B cell (primary cell): ENCODE measurements around the gene NLRP2B. TPM values are rescaled to one million over a fixed set of nuclear protein-coding genes. Genes with fewer than 3 reads are reported as not detected.

ENCODE experiments used
- ATAC-seq: fragments of 200-7000 bp; cut with Tn5 transposase; one replicate; pipeline ENCODE4 v1.10.0; 2021; ENCODE audit warnings: low read depth, mild to moderate bottlenecking, moderate number of reproducible peaks, moderate library complexity
- CTCF ChIA-PET: fragments of 350-600 bp; sonication (Branson Sonifier 250); formaldehyde crosslinking; loops from one replicate; lab custom pipeline; 2021; ENCODE audit warnings: antibody characterized with exemption, inconsistent platforms; lab: Charles Lee
- POLR2A ChIA-PET: fragments of 350-600 bp; sonication (Branson Sonifier 250); formaldehyde crosslinking; loops from one replicate; lab custom pipeline; 2021; ENCODE audit warnings: antibody characterized with exemption; lab: Charles Lee
- DNase-seq: peaks from one replicate; pipeline ENCODE4 v3.0.0; 2013
- H2AFZ ChIP-seq: 2 replicates; pipeline ENCODE4 v1.6.1; 2012; ENCODE audit warnings: mild to moderate bottlenecking, low read depth, low read length; ENCODE audit not compliant: insufficient read depth, poor library complexity, severe bottlenecking
- H3K27ac ChIP-seq, 2 donors: 1 replicate in 1 of 2; 2 replicates in 1 of 2; pipeline ENCODE4 v1.5.1; 2012 to 2013; ENCODE audit warnings: low read length in 2 of 2, mild to moderate bottlenecking in 2 of 2, moderate library complexity in 1 of 2
- H3K27me3 ChIP-seq, 4 experiments: fragments of 200-600 bp in 1 of 4; sonication (generic) in 1 of 4; replicated peaks in 1 of 4; 1 replicate in 2 of 4; 2 replicates in 2 of 4; pipeline versions ENCODE4 v1.6.1 to v1.7.0; 2013 to 2016; ENCODE audit warnings: low read length in 3 of 4, mild to moderate bottlenecking in 2 of 4, mixed read lengths in 1 of 4, moderate library complexity in 1 of 4; ENCODE audit not compliant: insufficient read depth in 4 of 4, control insufficient read depth in 3 of 4; ENCODE audit errors: control extremely low read depth in 1 of 4
- H3K36me3 ChIP-seq, 2 experiments: replicated peaks in 1 of 2; 1 replicate in 1 of 2; 2 replicates in 1 of 2; pipeline versions ENCODE4 v1.6.1 to v1.7.1; 2013; ENCODE audit warnings: low read length in 1 of 2; ENCODE audit not compliant: insufficient read depth in 2 of 2, control insufficient read depth in 1 of 2; ENCODE audit errors: control extremely low read depth in 1 of 2, extremely low read depth in 1 of 2
- H3K4me1 ChIP-seq, 2 donors: fragments of 200-600 bp in 1 of 2; sonication (generic) in 1 of 2; 1 replicate in 1 of 2; 2 replicates in 1 of 2; pipeline versions ENCODE4 v1.5.1 to v1.6.1; 2013 to 2017; ENCODE audit warnings: low read length in 2 of 2; ENCODE audit not compliant: control insufficient read depth in 2 of 2, insufficient read depth in 2 of 2
- H3K4me2 ChIP-seq: replicated peaks from 2 replicates; pipeline ENCODE3; 2012; ENCODE audit warnings: mild to moderate bottlenecking, low read depth, low read length; ENCODE audit not compliant: poor library complexity, severe bottlenecking
- H3K4me3 ChIP-seq, 5 experiments: fragments of 200-600 bp in 1 of 5; sonication (generic) in 1 of 5; 1 replicate in 3 of 5; 2 replicates in 2 of 5; pipeline versions ENCODE4 v1.5.1 to v1.7.0; 2011 to 2016; ENCODE audit warnings: low read length in 4 of 5, mild to moderate bottlenecking in 4 of 5, low read depth in 2 of 5, control low read depth in 1 of 5, moderate library complexity in 1 of 5; ENCODE audit not compliant: insufficient read depth in 1 of 5; ENCODE audit errors: control extremely low read depth in 1 of 5, extremely low read depth in 1 of 5
- H3K79me2 ChIP-seq: fragments of 200-600 bp; sonication (generic); one replicate; pipeline ENCODE4 v1.6.0; 2016; ENCODE audit warnings: low read length; ENCODE audit not compliant: control insufficient read depth, insufficient read depth
- H3K9ac ChIP-seq: fragments of 200-600 bp; sonication (generic); 2 replicates; pipeline ENCODE4 v1.6.1; 2017; ENCODE audit warnings: mild to moderate bottlenecking, low read length, moderate library complexity
- H3K9me3 ChIP-seq, 3 donors: one replicate each; pipeline versions ENCODE4 v1.6.1 to v1.7.1; 2013; ENCODE audit warnings: low read length in 2 of 3; ENCODE audit not compliant: control insufficient read depth in 2 of 3, insufficient read depth in 1 of 3; ENCODE audit errors: control extremely low read depth in 1 of 3
- H4K20me1 ChIP-seq: 2 replicates; pipeline ENCODE4 v1.6.0; 2012; ENCODE audit warnings: mild to moderate bottlenecking, low read length; ENCODE audit not compliant: insufficient read depth, control insufficient read depth, poor library complexity, severe bottlenecking
- H3K27ac Mint-ChIP-seq: one replicate; pipeline ENCODE4 v1.8.0; 2021; ENCODE audit warnings: mixed read lengths
- H3K27me3 Mint-ChIP-seq: one replicate; pipeline ENCODE4 v1.8.0; 2021; ENCODE audit warnings: mixed read lengths
- H3K4me1 Mint-ChIP-seq: one replicate; pipeline ENCODE4 v1.8.0; 2021; ENCODE audit warnings: mixed read lengths
- H3K4me3 Mint-ChIP-seq: one replicate; pipeline ENCODE4 v1.8.0; 2021; ENCODE audit warnings: mixed read lengths
- H3K9me3 Mint-ChIP-seq: one replicate; pipeline ENCODE4 v1.8.0; 2022; ENCODE audit warnings: mixed read lengths; ENCODE audit not compliant: insufficient read depth
- EZH2 ChIP-seq: IDR thresholded peaks from 2 replicates; pipeline ENCODE4 v1.6.1; 2012; ENCODE audit warnings: borderline replicate concordance, low read depth, mild to moderate bottlenecking, moderate library complexity, low read length; ENCODE audit not compliant: insufficient read depth, poor library complexity, severe bottlenecking
- WGBS: methylation state at CpG from one replicate; pipeline ENCODE4 v1.1.5; 2013; ENCODE audit warnings: missing lambda C conversion rate; ENCODE audit not compliant: insufficient coverage; 5-methylcytosine and 5-hydroxymethylcytosine counted together
- intact Hi-C: fragments of 100-400 bp; cut with micrococcal nuclease; formaldehyde crosslinking; loops from one replicate; pipeline ENCODE4 v1.10.0; 2022
- polyA plus RNA-seq: library from polyadenylated mRNA; depleted of rRNA; stranded (reverse); fragments of >200 nt; gene quantifications from 2 replicates; pipeline ENCODE4 v1.2.3, GENCODE V29; 2012
- total RNA-seq, 2 donors: library from RNA; stranded (reverse); fragments of 120-200 nt in 1 of 2; gene quantifications; 1 replicate in 1 of 2; 2 replicates in 1 of 2; pipeline versions ENCODE4 v1.2.3 to v1.2.4, GENCODE V29; 2013 to 2022
- TF ChIP-seq, protein P1 (sequence below): fragments of 200-600 bp; IDR thresholded peaks from one replicate; pipeline ENCODE4 v1.8.0; 2022; ENCODE audit warnings: antibody characterized with exemption, mild to moderate bottlenecking

NLRP2B gene
- total and polyA plus RNA-seq, 2 donors (not counting 1 experiment from before 2014, with no cell fraction given) = 0.03 TPM; not detected in 1

DNA sequence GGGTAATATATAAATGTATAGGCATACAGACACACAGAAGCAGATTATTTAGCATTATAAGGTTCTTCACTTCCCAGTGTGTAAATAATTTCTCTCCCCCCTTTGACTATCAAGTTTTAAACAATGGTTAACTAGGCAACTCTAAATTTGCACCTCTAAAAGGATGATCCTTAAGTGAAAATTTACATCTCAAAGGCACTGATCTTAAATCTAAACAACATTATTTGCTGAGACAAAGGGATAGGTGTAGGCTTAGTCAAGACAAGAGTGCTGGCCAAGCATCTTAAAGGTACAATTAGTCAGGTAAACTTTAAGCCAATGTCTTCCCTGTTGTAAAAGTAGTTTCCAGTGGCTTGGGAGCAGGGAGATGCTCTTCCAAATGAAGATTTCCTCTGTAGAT, 33.0 kb downstream of the NLRP2B start:
- H3K9ac ChIP-seq = no peak overlapping the region
- ATAC-seq (no peak), DNase-seq (no peak)
- no peaks in the 10 kb centered on the region for H3K4me1 ChIP-seq
- H3K27ac Mint-ChIP-seq = no peak overlapping the region
- no peaks in the 10 kb centered on the region for H3K4me1 Mint-ChIP-seq
- no peaks in the 10 kb centered on the region for H3K36me3 ChIP-seq
- H3K4me2 ChIP-seq = no peak overlapping the region
- no peak overlapping the region for H2AFZ ChIP-seq
- no peaks in the 10 kb centered on the region for H3K79me2 ChIP-seq
- H3K27ac ChIP-seq = no peak overlapping the region
- no peaks in the 10 kb centered on the region for H3K27me3 Mint-ChIP-seq
- no peak for TF ChIP-seq EZH2
- TF ChIP-seq, protein P1, sequence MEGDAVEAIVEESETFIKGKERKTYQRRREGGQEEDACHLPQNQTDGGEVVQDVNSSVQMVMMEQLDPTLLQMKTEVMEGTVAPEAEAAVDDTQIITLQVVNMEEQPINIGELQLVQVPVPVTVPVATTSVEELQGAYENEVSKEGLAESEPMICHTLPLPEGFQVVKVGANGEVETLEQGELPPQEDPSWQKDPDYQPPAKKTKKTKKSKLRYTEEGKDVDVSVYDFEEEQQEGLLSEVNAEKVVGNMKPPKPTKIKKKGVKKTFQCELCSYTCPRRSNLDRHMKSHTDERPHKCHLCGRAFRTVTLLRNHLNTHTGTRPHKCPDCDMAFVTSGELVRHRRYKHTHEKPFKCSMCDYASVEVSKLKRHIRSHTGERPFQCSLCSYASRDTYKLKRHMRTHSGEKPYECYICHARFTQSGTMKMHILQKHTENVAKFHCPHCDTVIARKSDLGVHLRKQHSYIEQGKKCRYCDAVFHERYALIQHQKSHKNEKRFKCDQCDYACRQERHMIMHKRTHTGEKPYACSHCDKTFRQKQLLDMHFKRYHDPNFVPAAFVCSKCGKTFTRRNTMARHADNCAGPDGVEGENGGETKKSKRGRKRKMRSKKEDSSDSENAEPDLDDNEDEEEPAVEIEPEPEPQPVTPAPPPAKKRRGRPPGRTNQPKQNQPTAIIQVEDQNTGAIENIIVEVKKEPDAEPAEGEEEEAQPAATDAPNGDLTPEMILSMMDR = no peak
- H3K9me3 ChIP-seq = no peaks in the 10 kb centered on the region
- no peak overlapping the region for H3K4me3 ChIP-seq
- CTCF ChIA-PET = no interaction called here
- H3K4me3 Mint-ChIP-seq = no peak overlapping the region
- no peaks in the 10 kb centered on the region for H3K9me3 Mint-ChIP-seq
- POLR2A ChIA-PET = no interaction called here
- no peaks in the 10 kb centered on the region for H4K20me1 ChIP-seq
- intact Hi-C loops = no loop called here
- H3K27me3 ChIP-seq = no peaks in the 10 kb centered on the region

DNA sequence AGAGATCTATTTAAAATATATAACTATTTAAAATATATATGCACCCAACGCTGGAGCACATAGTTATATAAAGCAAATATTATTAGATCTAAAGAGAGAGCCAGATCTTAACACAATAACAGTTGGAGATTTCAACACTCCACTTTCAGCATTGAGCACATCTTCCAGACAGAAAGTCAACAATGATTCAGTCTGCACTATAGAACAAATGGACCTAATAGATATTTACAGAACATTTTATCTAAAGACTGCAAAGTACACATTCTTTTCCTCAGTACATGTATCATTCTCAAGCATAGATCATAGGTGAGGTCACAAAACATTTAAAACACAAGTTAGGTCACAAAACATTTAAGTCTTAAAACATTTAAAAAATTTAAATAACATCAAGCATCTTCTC, 36.4 kb downstream of the NLRP2B start:
- Mint-ChIP-seq H3K27ac (no peak overlapping the region), H3K4me1 (no peaks in the 10 kb centered on the region), H3K27me3 (no peaks in the 10 kb centered on the region), H3K9me3 (peaks cover 6% of the 10 kb centered on the region), H3K4me3 (no peak overlapping the region)
- Histone ChIP-seq H3K36me3 (no peaks in the 10 kb centered on the region), H2AFZ (no peak overlapping the region), H3K4me1 (no peaks in the 10 kb centered on the region), H4K20me1 (no peaks in the 10 kb centered on the region), H3K9ac (no peak overlapping the region), H3K79me2 (no peaks in the 10 kb centered on the region), H3K27ac (no peak overlapping the region), H3K4me2 (no peak overlapping the region), H3K27me3 (no peaks in the 10 kb centered on the region), H3K9me3 (peaks cover 0 to 6% (median 0%) of the 10 kb centered on the region in 3 donors), H3K4me3 (no peak overlapping the region)
- DNase-seq = no peak
- ATAC-seq = no peak
- WGBS = no CpG with 5 or more reads among the region's 1 CpG
- ChIA-PET POLR2A (no interaction called here), CTCF (no interaction called here)
- intact Hi-C loops = no loop called here
- TF ChIP-seq, protein P1 = no peak
- no peak for TF ChIP-seq EZH2
